PC-9 (cell line): ENCODE results near the gene EZR. TPM values are rescaled to one million over a fixed set of nuclear protein-coding genes. Genes with fewer than 3 reads are reported as not detected.

Source experiments
- Bru-seq: library from RNA; stranded (reverse); fragments of 400-500 nt; gene quantifications from one replicate; lab custom pipeline; 2021; lab: Mats Ljungman, UMichigan
- BruChase-seq, 2 experiments: library from RNA; stranded (reverse); fragments of 400-500 nt; gene quantifications; one replicate each; lab custom pipeline; 2021; lab: Mats Ljungman, UMichigan
- BruUV-seq: library from RNA; stranded (reverse); fragments of 400-500 nt; replicated peaks from 2 replicates; lab custom pipeline; 2021; lab: Mats Ljungman, UMichigan
- CTCF ChIA-PET: fragments of 300-600 bp; sonication (Branson Sonifier 250); formaldehyde crosslinking; loops from one replicate; lab custom pipeline; 2022; ENCODE audit warnings: antibody characterized with exemption; lab: Charles Lee
- POLR2A ChIA-PET: fragments of 300-600 bp; sonication (Branson Sonifier 250); formaldehyde crosslinking; loops from one replicate; lab custom pipeline; 2022; ENCODE audit warnings: antibody characterized with exemption; ENCODE audit not compliant: unreplicated experiment; lab: Charles Lee
- DNase-seq, 2 experiments: peaks; one replicate each; pipeline versions ENCODE4 v3.0.0 to v3.0.0-alpha.2; 2015 to 2022; ENCODE audit warnings: mixed read lengths in 1 of 2
- H2AFZ ChIP-seq: fragments of 200-600 bp; sonication (generic); 2 replicates; pipeline ENCODE4 v1.8.1; 2017; ENCODE audit warnings: antibody characterized with exemption
- H3F3A ChIP-seq: fragments of 200-600 bp; sonication (generic); 2 replicates; pipeline ENCODE4 v1.8.1; 2017; ENCODE audit warnings: antibody characterized with exemption, mild to moderate bottlenecking, low read depth; ENCODE audit not compliant: insufficient read depth
- H3K27ac ChIP-seq: fragments of 200-600 bp; sonication (generic); 2 replicates; pipeline ENCODE4 v1.6.1; 2016; ENCODE audit warnings: mixed run types
- H3K27me3 ChIP-seq: fragments of 200-600 bp; sonication (generic); 2 replicates; pipeline ENCODE4 v1.6.1; 2016; ENCODE audit warnings: low read depth, mixed run types; ENCODE audit not compliant: insufficient read depth
- H3K36me3 ChIP-seq: fragments of 200-600 bp; sonication (generic); 2 replicates; pipeline ENCODE4 v1.6.1; 2016; ENCODE audit warnings: low read depth, mixed run types
- H3K4me1 ChIP-seq: fragments of 200-600 bp; sonication (generic); replicated peaks from 2 replicates; pipeline ENCODE4 v1.6.1; 2016; ENCODE audit warnings: mixed run types; ENCODE audit not compliant: insufficient read depth
- H3K4me2 ChIP-seq: fragments of 200-600 bp; sonication (generic); 2 replicates; pipeline ENCODE4 v1.6.1; 2017; ENCODE audit warnings: mixed run types
- H3K4me3 ChIP-seq: fragments of 200-600 bp; sonication (generic); 2 replicates; pipeline ENCODE4 v1.6.1; 2016; ENCODE audit warnings: mixed run types
- H3K79me2 ChIP-seq: fragments of 200-600 bp; sonication (generic); 2 replicates; pipeline ENCODE4 v1.6.1; 2017; ENCODE audit warnings: low read depth, mixed run types
- H3K9me2 ChIP-seq: fragments of 200-600 bp; sonication (generic); 2 replicates; pipeline ENCODE4 v1.8.1; 2017; ENCODE audit warnings: mild to moderate bottlenecking; ENCODE audit not compliant: insufficient read depth
- H3K9me3 ChIP-seq: fragments of 200-600 bp; sonication (generic); 2 replicates; pipeline ENCODE4 v1.8.1; 2016; ENCODE audit warnings: low read depth; ENCODE audit not compliant: insufficient read depth
- H4K20me1 ChIP-seq: fragments of 200-600 bp; sonication (generic); 2 replicates; pipeline ENCODE4 v1.8.1; 2017; ENCODE audit not compliant: insufficient read depth
- EZH2 ChIP-seq: fragments of 200-600 bp; sonication (generic); IDR thresholded peaks from 2 replicates; pipeline ENCODE4 v1.8.0; 2017; ENCODE audit warnings: antibody characterized with exemption, low read depth
- intact Hi-C: fragments of 100-400 bp; cut with micrococcal nuclease; formaldehyde crosslinking; loops from one replicate; pipeline ENCODE4 v1.10.0; 2022; ENCODE audit not compliant: unreplicated experiment
- long read RNA-seq: library from polyadenylated mRNA; stranded (forward); transcript quantifications from one replicate; pipeline ENCODE4 v2.0.0, GENCODE V29; 2022
- total RNA-seq: library from RNA; stranded (reverse); gene quantifications from 2 replicates; pipeline ENCODE4 v1.2.3, GENCODE V29; 2021
- TF ChIP-seq, protein P1 (sequence below): fragments of 200-600 bp; sonication (generic); conservative IDR thresholded peaks from 2 replicates; pipeline ENCODE4 v1.6.1; 2017; ENCODE audit warnings: mixed run types, antibody characterized with exemption, mild to moderate bottlenecking, moderate library complexity

The EZR gene
- 231 and 240 TPM in 2 replicates for total RNA-seq
- percentile 99 among the genes with signal in this experiment for Bru-seq, nascent RNA
- percentile 98 among the genes with signal in this experiment for BruChase-seq, experiment 1, labeled RNA remaining after a 2-hour chase
- BruChase-seq, experiment 2, labeled RNA remaining after a 6-hour chase, result percentile 98 among the genes with signal in this experiment
- long read RNA-seq, transcript EZR-201 (13 exons, 3,068 nt), result minor isoform, 120 of 597 reads
- long read RNA-seq, transcript EZR-202 (14 exons, 3,096 nt), result major isoform, 375 of 597 reads
- long read RNA-seq, partial matches to known transcripts, result 60 of 597 reads
- long read RNA-seq, other reads (novel, unspliced or antisense), result 42 of 597 reads

DNA sequence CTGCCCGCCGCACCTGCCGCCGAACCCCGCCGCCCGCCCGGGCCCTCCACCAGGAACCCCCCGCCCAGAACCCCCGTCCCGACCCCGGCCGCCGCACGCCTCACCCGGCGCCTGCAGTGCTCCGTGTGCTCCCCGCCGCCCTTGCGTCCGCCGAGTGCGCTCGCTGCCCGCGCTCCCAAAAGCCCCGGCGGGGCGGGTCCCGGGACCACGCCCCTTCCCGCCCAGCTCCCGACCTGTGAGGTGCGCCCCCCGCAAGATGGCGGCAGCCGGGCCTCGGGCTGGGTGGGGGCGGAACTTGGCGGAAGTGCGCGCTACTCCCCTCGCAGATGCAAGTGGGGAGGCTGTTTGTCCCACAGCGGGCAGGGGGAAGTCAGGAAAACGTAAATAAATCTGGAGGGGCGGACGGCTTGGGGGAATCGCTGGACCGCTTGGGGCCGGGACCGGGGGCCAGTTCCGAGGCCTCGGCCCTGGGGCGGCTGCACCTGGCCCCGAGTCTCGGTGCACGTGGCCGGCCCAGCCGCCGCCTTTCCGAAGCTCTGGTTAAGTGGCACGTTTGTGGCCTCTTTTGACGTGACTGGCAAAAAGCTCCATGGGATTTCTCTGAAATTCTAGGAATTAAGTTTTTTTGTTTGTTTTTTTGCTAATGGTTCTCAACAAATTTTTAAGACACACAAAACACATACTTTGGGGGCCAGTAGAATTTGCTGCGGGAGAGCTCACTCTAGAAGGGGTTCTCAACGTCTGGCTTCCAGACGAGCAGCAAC lies at the start of gene EZR:
Gene EZR (minus strand): TSS at position 156 of the 764 bp plus-strand sequence. CDS start 1,275 bp downstream, outside the sequence.
- Histone ChIP-seq H3K79me2 (peaks cover 44% of the 10 kb centered on the region), H3K36me3 (peaks cover 36% of the 10 kb centered on the region), H3K4me3 (peak within 1 kb of the TSS; percentile 86), H2AFZ (peak within 1 kb of the TSS; percentile 78), H3F3A (peaks cover 50% of the 10 kb centered on the region), H3K9me2 (no peaks in the 10 kb centered on the region), H3K4me2 (peak within 1 kb of the TSS; percentile 98), H3K27me3 (no peaks in the 10 kb centered on the region), H4K20me1 (peaks cover 36% of the 10 kb centered on the region), H3K9me3 (no peaks in the 10 kb centered on the region), H3K27ac (peak within 1 kb of the TSS; percentile 92), H3K4me1 (peaks cover 30% of the 10 kb centered on the region)
- POLR2A ChIA-PET, result interaction anchor here (0.5 to 1.4 kb wide), 7 partner anchors 12 to 607 kb away, joined by 4 to 34 read pairs (median 10); no protein-coding TSS in a partner anchor
- TF ChIP-seq EZH2, result no peak
- TF ChIP-seq, protein P1, sequence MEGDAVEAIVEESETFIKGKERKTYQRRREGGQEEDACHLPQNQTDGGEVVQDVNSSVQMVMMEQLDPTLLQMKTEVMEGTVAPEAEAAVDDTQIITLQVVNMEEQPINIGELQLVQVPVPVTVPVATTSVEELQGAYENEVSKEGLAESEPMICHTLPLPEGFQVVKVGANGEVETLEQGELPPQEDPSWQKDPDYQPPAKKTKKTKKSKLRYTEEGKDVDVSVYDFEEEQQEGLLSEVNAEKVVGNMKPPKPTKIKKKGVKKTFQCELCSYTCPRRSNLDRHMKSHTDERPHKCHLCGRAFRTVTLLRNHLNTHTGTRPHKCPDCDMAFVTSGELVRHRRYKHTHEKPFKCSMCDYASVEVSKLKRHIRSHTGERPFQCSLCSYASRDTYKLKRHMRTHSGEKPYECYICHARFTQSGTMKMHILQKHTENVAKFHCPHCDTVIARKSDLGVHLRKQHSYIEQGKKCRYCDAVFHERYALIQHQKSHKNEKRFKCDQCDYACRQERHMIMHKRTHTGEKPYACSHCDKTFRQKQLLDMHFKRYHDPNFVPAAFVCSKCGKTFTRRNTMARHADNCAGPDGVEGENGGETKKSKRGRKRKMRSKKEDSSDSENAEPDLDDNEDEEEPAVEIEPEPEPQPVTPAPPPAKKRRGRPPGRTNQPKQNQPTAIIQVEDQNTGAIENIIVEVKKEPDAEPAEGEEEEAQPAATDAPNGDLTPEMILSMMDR, result peak; percentile 37; the same call in 1 of the 2 replicates
- CTCF ChIA-PET, result no interaction called here
- TSS peak; percentile 74 for BruUV-seq
- intact Hi-C loops, result loop anchor here (2.0 to 5.0 kb wide), 2 partner anchors 47 to 93 kb away; no protein-coding TSS in a partner anchor
- DNase-seq, result peak; percentile 63 to 75

DNA sequence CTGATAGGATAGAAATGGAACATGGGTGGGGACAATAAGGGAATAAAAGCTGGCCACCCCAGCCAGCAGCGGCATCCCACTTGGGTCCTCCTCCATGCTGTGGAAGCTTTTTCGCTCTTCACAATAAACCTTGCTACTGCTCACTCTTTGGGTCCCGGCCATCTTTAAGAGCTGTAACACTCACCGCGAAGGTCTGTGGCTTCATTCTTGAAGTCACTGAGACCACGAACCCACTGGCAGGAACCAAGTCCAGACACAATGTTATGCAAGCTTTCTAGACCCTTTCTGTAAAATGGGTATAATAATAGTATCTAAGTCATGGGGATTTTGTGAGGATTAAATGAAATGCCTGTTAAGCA lies 48.9 kb upstream of the EZR start:
- TF ChIP-seq, protein P1, result no peak
- TF ChIP-seq EZH2, result no peak
- ChIA-PET POLR2A (no interaction called here), CTCF (no interaction called here)
- intact Hi-C loops, result loop anchor here (2.0 kb wide), 1 partner anchor 95 kb away; no protein-coding TSS in a partner anchor
- Histone ChIP-seq H3K4me3 (no peak overlapping the region; the same call in 1 of the 2 replicates), H3K9me3 (peaks cover 4% of the 10 kb centered on the region; the same call in 1 of the 2 replicates), H3K79me2 (peaks cover 30% of the 10 kb centered on the region), H2AFZ (no peak overlapping the region), H3K4me1 (peaks cover 61% of the 10 kb centered on the region), H3F3A (peaks cover 54% of the 10 kb centered on the region), H3K27me3 (no peaks in the 10 kb centered on the region), H4K20me1 (no peaks in the 10 kb centered on the region), H3K36me3 (no peaks in the 10 kb centered on the region), H3K4me2 (peak overlapping the region; percentile 84), H3K27ac (peak overlapping the region; percentile 98), H3K9me2 (no peaks in the 10 kb centered on the region)
- DNase-seq, result no peak
- no TSS peak for BruUV-seq
